Fibroblast of peridontal ligament (primary cell): ENCODE data around the gene EEPD1.
"Not testable (repeated sequence)": the region's sequence is repeated elsewhere in the genome, so short reads cannot be mapped to it uniquely, and the experiment has no call there.

Experiments
- DNase-seq: peaks from one replicate; pipeline ENCODE4 v3.0.0-alpha.2; 2010; ENCODE audit errors: extremely low read depth

Gene EEPD1

GRCh38 chr7:36128448-36129047 lies 24.5 kb upstream of the EEPD1 start:
- DNase-seq: peak; percentile 90

DNA sequence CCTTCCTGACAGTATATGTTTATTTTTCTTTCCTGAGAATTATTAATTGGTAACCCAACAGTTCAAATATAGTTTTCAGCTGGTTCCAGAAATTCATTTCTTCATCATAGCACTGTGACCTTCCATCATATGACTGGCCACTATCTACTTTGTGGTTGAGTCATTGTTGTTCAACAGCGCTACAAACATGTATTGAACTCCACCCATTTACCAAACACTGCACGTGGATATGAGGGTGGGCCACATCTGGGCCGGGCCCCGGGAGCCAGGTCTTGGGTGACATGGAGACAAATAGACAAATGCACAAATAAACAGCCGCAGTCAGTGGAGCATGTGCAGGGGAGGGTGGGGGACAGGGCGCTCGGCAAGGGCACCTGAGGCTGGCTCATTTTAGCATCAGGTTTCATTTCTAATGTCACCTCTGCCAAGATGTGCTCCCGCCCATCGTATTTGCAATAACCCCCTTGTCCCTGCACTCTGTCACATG lies 24.0 kb upstream of the EEPD1 start:
- DNase-seq: no peak

- no peak for DNase-seq
Measured at GRCh38 chr7:36130236-36130945, 22.7 kb upstream of the EEPD1 start.

GRCh38 chr7:36131026-36131425 lies 22.0 kb upstream of the EEPD1 start:
- DNase-seq: peak; percentile 14

GRCh38 chr7:36131499-36131898 lies 21.6 kb upstream of the EEPD1 start:
- DNase-seq: no peak

- no peak for DNase-seq
Measured at GRCh38 chr7:36132012-36132411, 21.0 kb upstream of the EEPD1 start.

GRCh38 chr7:36135700-36136099 lies 17.4 kb upstream of the EEPD1 start:
- DNase-seq: no peak

DNA sequence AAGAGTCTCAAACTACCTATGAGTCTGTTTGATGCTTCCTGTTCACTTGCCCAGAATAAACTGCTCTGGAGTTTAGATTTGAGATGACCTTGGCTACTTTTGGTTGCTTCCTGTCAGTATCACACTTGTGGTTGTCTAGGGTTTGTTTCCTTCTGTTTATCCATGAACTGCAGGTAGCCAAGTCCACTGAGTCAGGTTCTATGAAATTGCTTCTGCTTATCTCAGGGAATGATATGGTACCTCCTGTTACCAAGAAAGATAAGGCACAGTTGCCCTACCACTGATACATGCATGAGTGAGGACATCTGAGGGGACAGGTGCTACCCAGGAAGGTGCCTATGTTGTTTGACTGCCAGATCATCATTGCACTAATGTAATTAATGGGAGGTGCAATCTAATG lies 15.8 kb upstream of the EEPD1 start:
- DNase-seq: no peak

DNA sequence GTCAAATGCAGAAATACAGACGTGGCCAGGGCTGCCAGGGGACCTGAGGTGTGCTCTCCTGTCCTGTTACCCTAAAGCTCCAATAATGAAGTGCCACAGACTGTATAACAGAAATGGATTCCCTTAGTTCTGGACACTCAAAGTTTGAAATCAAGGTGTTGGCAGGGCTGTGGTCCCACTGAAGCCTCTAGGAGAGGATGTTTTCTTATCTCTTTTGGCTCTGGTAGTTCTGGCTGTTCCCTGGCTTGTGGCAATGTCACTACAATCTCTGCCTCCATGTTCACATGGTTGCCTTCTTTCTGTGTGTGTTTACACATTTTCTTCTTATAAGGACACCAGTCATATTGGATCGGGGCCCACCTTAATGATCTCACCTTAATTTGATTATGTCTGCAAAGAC lies 15.3 kb upstream of the EEPD1 start:
- no peak for DNase-seq

DNA sequence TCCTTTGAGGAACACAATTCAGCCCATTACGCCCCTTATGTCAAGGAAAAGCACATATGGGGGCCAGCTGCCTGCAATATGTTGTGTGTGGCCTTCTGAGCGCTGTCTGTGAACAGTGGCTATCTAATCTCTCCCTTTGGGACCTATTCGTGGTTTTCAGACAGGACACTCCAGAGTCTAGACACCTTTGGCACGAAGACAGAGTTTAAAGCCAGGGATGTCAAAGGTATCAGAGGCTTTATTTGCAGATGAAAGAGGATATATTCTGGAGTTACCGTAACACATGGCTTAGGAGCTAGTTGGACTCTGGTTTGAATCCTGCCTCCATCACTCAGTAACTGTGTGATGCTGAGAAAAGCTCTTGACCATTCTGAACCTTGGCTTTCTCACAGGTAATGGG lies 14.8 kb upstream of the EEPD1 start:
- no peak for DNase-seq

DNA sequence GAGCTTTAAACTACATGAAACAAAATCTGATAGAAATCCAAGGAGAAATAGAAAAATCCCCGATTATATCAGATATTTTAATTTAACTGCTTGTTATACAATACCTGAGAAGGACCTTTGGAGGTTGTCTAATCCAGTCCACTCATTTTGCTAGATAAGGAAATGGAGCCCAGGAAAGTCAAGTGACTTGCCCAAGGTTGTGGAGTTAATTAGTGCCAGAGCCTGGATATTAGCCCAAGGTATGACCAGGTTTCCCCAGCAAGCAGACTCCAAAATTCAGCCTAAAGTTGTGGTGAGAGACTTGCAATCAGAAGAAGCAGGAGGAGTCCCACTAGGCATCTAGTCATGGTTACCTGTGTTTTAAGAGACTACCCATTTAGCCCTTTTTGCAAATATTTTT lies 11.7 kb upstream of the EEPD1 start:
- no peak for DNase-seq

DNA sequence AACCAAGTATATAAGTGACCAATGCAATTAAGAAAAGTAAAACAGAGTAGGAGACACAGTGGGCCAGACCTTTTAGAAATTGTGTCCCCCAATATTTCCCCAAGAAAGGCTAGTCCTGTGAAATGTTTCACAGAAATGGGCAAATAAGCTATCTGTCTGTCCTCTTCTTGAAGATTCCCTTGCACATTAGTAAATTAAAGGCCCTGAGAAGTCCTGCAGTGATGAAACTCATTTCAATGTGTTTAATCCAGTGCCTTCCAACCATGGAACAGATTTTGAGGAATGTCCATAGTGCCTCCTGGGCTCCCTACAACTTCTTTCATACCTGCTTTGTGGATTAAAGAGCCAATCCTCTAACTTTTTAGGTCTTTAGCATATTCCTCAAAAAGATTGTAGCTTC lies 11.2 kb upstream of the EEPD1 start:
- no peak for DNase-seq

DNA sequence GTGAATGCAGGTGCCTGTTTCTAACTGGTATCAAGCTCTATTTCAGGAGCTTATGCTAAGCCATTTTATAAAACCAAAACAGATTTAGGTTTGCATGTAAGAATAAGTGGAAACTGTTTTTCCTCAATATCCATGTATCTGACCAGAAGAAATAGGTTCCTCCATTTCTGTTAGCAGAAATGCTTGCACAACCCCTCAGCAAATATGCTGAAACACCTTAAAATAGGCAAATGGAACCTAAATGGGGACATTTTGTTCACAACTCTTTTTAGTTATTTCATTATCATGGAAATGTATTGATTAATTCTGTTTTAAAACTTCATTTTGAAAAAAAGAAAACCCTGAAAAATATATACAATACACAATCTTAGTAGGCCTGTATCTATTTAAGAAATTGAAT lies 8.9 kb upstream of the EEPD1 start:
- no peak for DNase-seq

DNA sequence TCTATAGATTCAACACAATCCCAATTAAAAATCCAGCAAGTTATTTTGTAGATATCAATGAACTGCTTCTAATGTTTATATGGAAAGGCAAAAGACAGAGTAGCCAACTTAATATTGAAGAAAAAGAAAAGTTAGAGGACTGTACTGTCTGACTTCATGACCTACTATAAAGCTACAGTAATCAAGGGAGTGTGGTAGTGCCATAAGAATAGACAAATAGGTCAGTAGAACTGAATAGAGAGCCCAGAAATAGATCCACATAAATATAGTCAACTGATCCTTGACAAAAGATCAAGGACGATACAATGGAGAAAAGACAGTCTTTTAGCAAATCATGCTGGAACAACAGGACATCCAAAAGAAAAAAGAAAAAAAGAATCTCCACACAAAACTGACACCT lies 7.4 kb upstream of the EEPD1 start:
- no peak for DNase-seq

DNA sequence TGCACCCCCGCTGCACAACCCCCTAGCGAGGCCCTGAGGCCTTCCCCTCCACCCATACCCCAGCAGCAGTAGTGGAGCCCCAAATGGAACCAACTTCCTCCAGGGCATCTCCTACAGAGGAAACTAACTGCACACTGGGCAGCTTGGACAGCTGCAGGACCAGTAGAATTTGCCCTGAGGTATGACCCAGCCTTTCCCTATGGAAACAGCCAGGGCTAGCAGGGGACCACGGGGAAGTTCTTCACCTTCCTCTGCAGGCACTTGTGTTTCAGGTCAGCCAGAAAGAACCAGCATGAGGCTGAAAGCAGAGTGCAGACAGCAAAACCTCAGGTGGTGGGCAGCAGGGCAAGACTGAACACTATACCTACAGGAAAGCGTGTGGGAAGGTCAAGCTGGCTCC lies 5.7 kb upstream of the EEPD1 start:
- no peak for DNase-seq

DNA sequence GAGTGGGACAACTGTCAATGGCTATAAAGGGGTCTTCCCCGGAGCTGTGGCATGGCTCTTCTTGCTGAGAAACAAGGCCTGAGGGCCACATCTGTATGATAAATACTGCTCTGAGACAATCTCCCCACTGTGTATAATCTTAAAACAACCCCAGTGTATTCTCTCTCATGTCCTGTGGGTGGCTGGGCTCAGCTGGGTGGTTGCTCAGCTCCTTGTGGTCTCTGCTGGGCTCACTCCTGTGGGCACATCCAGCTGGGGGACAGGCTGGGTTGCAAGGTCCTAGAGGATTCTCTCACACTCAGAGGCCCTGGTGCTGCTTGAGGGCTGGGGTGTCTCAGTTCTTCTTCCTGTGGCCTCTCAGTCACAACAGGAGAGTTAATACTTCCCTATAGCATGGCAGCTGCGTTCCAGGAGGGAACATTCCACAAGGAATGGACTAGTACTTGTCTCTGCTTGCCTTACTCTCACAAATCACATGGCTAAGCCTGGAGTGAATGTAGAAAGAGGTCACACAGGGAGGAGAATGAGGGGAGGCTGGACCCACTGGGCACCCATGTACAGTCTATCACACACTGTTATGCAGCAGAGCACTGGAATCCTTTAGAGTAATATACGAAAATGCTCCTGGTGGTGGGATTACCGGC lies 4.5 kb upstream of the EEPD1 start:
- no peak for DNase-seq

DNA sequence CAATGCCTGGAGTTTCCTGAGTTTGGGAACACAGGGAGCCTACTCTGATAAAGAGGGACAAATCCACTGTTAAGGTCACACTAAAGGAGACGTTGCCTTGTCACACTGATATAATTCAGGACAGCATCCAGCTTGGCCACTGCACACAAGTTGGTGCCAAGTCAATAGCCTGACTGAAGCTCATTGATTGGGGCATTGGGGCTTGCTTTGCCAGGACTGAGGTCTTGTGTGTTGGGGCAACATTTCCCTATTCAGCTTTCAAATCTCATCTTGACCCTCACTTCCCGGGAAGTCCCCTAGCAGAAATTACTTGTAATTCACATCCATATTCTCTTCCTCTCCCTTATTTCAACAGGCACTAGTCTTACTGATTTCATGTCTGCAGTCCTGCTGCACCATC lies 3.8 kb upstream of the EEPD1 start:
- DNase-seq: not testable (repeated sequence)

GRCh38 chr7:36149694-36150452 lies 3.2 kb upstream of the EEPD1 start:
- DNase-seq: no peak

GRCh38 chr7:36151921-36152755 lies 916 bp upstream of the EEPD1 start:
- DNase-seq: peak; percentile 3

DNA sequence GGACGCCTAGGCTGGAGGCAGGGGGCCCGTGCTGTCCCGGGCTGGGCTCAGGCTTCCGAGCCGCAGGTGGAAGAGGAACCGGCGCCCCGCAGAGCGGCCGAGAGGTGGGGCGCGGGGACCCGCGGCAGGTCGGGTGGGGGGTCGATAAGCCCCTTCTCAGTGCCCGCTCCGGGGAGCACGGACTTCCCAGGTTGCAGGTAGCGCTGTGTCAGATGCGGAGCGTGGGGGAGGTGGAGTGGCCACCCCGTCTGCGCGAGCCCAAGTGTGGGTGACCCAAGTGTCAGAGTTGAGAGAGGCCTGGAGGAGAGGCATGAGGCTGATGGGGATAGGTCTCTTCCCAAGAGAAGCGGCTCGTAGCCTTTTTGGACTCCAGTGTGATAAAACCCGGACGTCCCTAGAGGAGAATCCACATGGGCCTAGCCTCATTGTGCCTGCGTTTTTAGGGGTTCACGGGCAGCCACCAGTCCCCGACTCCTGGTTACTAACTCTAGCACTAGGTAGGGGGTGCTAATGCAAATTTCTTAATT lies 580 bp downstream of the EEPD1 start:
- DNase-seq: peak; percentile 4
